Measurements from ENCODE around the gene FTO. TPM values are rescaled to one million over a fixed set of nuclear protein-coding genes. Genes with fewer than 3 reads are reported as not detected.
A peak's percentile ranks its signal among the peaks of the same experiment; 100 is the strongest.

FTO gene
- total and polyA plus RNA-seq, 5 donors from 2014 or later = 58.6 to 97.6 (median 93.4) TPM

GRCh38 chr16:53905028-53905427, 201.1 kb downstream of the FTO start:
- Mint-ChIP-seq H3K27ac (peak overlapping the region in 1 of 3 donors; percentile 12), H3K9me3 (no peaks in the 10 kb centered on the region), H3K4me3 (no peak overlapping the region), H3K4me1 (peaks cover 8 to 16% (median 12%) of the 10 kb centered on the region in 4 donors), H3K36me3 (peaks cover 15% of the 10 kb centered on the region), H3K27me3 (no peaks in the 10 kb centered on the region)
- H3K4me3 ChIP-seq (ENCODE audit: low read depth, low read length) = no peak overlapping the region
- H3K9me3 ChIP-seq (ENCODE audit: control insufficient read depth in 2 of 2, low read length in 2 of 2) = no peaks in the 10 kb centered on the region
- H3K27me3 ChIP-seq (ENCODE audit: control insufficient read depth, insufficient read depth, low read length) = no peaks in the 10 kb centered on the region
- no peaks in the 10 kb centered on the region for H3K36me3 ChIP-seq (ENCODE audit: control insufficient read depth, insufficient read depth, low read length)
- ATAC-seq (ENCODE audit: low read depth in 2 of 2) (no peak), DNase-seq (peak in 1 of 3 donors; percentile 15)
- H3K4me1 ChIP-seq (ENCODE audit: control insufficient read depth, insufficient read depth, low read length, poor library complexity, severe bottlenecking) = no peaks in the 10 kb centered on the region
- no peak overlapping the region for H3K27ac ChIP-seq (ENCODE audit: insufficient read depth, low read length, poor library complexity, severe bottlenecking)

- H3K9me3 Mint-ChIP-seq = no peaks in the 10 kb centered on the region
- ATAC-seq (ENCODE audit: low read depth in 2 of 2) = no peak
- no peak overlapping the region for H3K27ac ChIP-seq (ENCODE audit: insufficient read depth, low read length, poor library complexity, severe bottlenecking)
- no peak for DNase-seq
- no peak overlapping the region for H3K27ac Mint-ChIP-seq
- H3K36me3 ChIP-seq (ENCODE audit: control insufficient read depth, insufficient read depth, low read length) = no peaks in the 10 kb centered on the region
- H3K9me3 ChIP-seq (ENCODE audit: control insufficient read depth in 2 of 2, low read length in 2 of 2) = no peaks in the 10 kb centered on the region
- no peaks in the 10 kb centered on the region for H3K27me3 Mint-ChIP-seq
- H3K36me3 Mint-ChIP-seq = peaks cover 6% of the 10 kb centered on the region
- H3K4me3 ChIP-seq (ENCODE audit: low read depth, low read length) = no peak overlapping the region
- peaks cover 3% of the 10 kb centered on the region for H3K4me1 ChIP-seq (ENCODE audit: control insufficient read depth, insufficient read depth, low read length, poor library complexity, severe bottlenecking)
- H3K4me1 Mint-ChIP-seq = peaks cover 14 to 35% (median 24%) of the 10 kb centered on the region in 4 donors
- H3K4me3 Mint-ChIP-seq = no peak overlapping the region
- H3K27me3 ChIP-seq (ENCODE audit: control insufficient read depth, insufficient read depth, low read length) = no peaks in the 10 kb centered on the region
Measured at GRCh38 chr16:53908731-53909130, 204.8 kb downstream of the FTO start.

- H3K36me3 ChIP-seq (ENCODE audit: control insufficient read depth, insufficient read depth, low read length) = no peaks in the 10 kb centered on the region
- DNase-seq = no peak
- no peaks in the 10 kb centered on the region for H3K36me3 Mint-ChIP-seq
Measured at GRCh38 chr16:53910990-53911389, 207.0 kb downstream of the FTO start.

GRCh38 chr16:53911513-53911912, 207.6 kb downstream of the FTO start:
- Histone ChIP-seq H3K9me3 (ENCODE audit: control insufficient read depth in 2 of 2, low read length in 2 of 2) (no peaks in the 10 kb centered on the region), H3K4me1 (ENCODE audit: control insufficient read depth, insufficient read depth, low read length, poor library complexity, severe bottlenecking) (peaks cover 6% of the 10 kb centered on the region), H3K27me3 (ENCODE audit: control insufficient read depth, insufficient read depth, low read length) (no peaks in the 10 kb centered on the region), H3K4me3 (ENCODE audit: low read depth, low read length) (no peak overlapping the region), H3K27ac (ENCODE audit: insufficient read depth, low read length, poor library complexity, severe bottlenecking) (no peak overlapping the region), H3K36me3 (ENCODE audit: control insufficient read depth, insufficient read depth, low read length) (no peaks in the 10 kb centered on the region)
- H3K36me3 Mint-ChIP-seq = peaks cover 1% of the 10 kb centered on the region
- H3K27ac Mint-ChIP-seq = peak overlapping the region in 2 of 3 donors; percentile 42 to 60
- peaks cover 14 to 30% (median 24%) of the 10 kb centered on the region in 4 donors for H3K4me1 Mint-ChIP-seq
- no peaks in the 10 kb centered on the region for H3K27me3 Mint-ChIP-seq
- H3K9me3 Mint-ChIP-seq = no peaks in the 10 kb centered on the region
- H3K4me3 Mint-ChIP-seq = no peak overlapping the region
- ATAC-seq (ENCODE audit: low read depth in 2 of 2) (no peak), DNase-seq (no peak)

More at GRCh38 chr16:53910990-53911389, 207.0 kb downstream of the FTO start:
- H3K9me3 ChIP-seq (ENCODE audit: control insufficient read depth in 2 of 2, low read length in 2 of 2) = no peaks in the 10 kb centered on the region
- no peak overlapping the region for H3K4me3 Mint-ChIP-seq
- H3K27ac ChIP-seq (ENCODE audit: insufficient read depth, low read length, poor library complexity, severe bottlenecking) = no peak overlapping the region
- H3K27ac Mint-ChIP-seq = no peak overlapping the region
- H3K9me3 Mint-ChIP-seq = no peaks in the 10 kb centered on the region
- no peak overlapping the region for H3K4me3 ChIP-seq (ENCODE audit: low read depth, low read length)
- H3K27me3 Mint-ChIP-seq = no peaks in the 10 kb centered on the region
- no peaks in the 10 kb centered on the region for H3K27me3 ChIP-seq (ENCODE audit: control insufficient read depth, insufficient read depth, low read length)
- H3K4me1 Mint-ChIP-seq = peaks cover 14 to 30% (median 24%) of the 10 kb centered on the region in 4 donors
- peaks cover 6% of the 10 kb centered on the region for H3K4me1 ChIP-seq (ENCODE audit: control insufficient read depth, insufficient read depth, low read length, poor library complexity, severe bottlenecking)
- no peak for ATAC-seq (ENCODE audit: low read depth in 2 of 2)

- Histone ChIP-seq H3K36me3 (ENCODE audit: control insufficient read depth, insufficient read depth, low read length) (no peaks in the 10 kb centered on the region), H3K9me3 (ENCODE audit: control insufficient read depth in 2 of 2, low read length in 2 of 2) (no peaks in the 10 kb centered on the region), H3K4me3 (ENCODE audit: low read depth, low read length) (no peak overlapping the region), H3K27me3 (ENCODE audit: control insufficient read depth, insufficient read depth, low read length) (no peaks in the 10 kb centered on the region), H3K4me1 (ENCODE audit: control insufficient read depth, insufficient read depth, low read length, poor library complexity, severe bottlenecking) (peaks cover 6% of the 10 kb centered on the region), H3K27ac (ENCODE audit: insufficient read depth, low read length, poor library complexity, severe bottlenecking) (no peak overlapping the region)
- peak in 2 of 3 donors; percentile 24 to 48 for DNase-seq
- Mint-ChIP-seq H3K9me3 (no peaks in the 10 kb centered on the region), H3K4me3 (no peak overlapping the region), H3K36me3 (peaks cover 4% of the 10 kb centered on the region), H3K27me3 (no peaks in the 10 kb centered on the region), H3K4me1 (peaks cover 14 to 30% (median 25%) of the 10 kb centered on the region in 4 donors), H3K27ac (peak overlapping the region; percentile 42 to 64 (median 60))
- peak; percentile 72 to 75 for ATAC-seq (ENCODE audit: low read depth in 2 of 2)
Measured at GRCh38 chr16:53912155-53912554, 208.2 kb downstream of the FTO start.

GRCh38 chr16:53913099-53913870, 209.3 kb downstream of the FTO start:
- Histone ChIP-seq H3K36me3 (ENCODE audit: control insufficient read depth, insufficient read depth, low read length) (no peaks in the 10 kb centered on the region), H3K4me1 (ENCODE audit: control insufficient read depth, insufficient read depth, low read length, poor library complexity, severe bottlenecking) (peaks cover 6% of the 10 kb centered on the region), H3K27me3 (ENCODE audit: control insufficient read depth, insufficient read depth, low read length) (no peaks in the 10 kb centered on the region), H3K27ac (ENCODE audit: insufficient read depth, low read length, poor library complexity, severe bottlenecking) (no peak overlapping the region), H3K4me3 (ENCODE audit: low read depth, low read length) (no peak overlapping the region), H3K9me3 (ENCODE audit: control insufficient read depth in 2 of 2, low read length in 2 of 2) (no peaks in the 10 kb centered on the region)
- Mint-ChIP-seq H3K36me3 (peaks cover 4% of the 10 kb centered on the region), H3K27ac (peak overlapping the region in 1 of 3 donors; percentile 42), H3K27me3 (no peaks in the 10 kb centered on the region), H3K4me3 (no peak overlapping the region), H3K4me1 (peaks cover 10 to 32% (median 26%) of the 10 kb centered on the region in 4 donors), H3K9me3 (no peaks in the 10 kb centered on the region)
- DNase-seq (no peak), ATAC-seq (ENCODE audit: low read depth in 2 of 2) (no peak)

- DNase-seq (peak in 1 of 3 donors; percentile 41), ATAC-seq (ENCODE audit: low read depth in 2 of 2) (no peak)
- Mint-ChIP-seq H3K4me3 (peak overlapping the region in 1 of 4 donors; percentile 13), H3K27ac (peak overlapping the region in 1 of 3 donors; percentile 42), H3K27me3 (no peaks in the 10 kb centered on the region), H3K4me1 (peaks cover 10 to 33% (median 26%) of the 10 kb centered on the region in 4 donors), H3K36me3 (peaks cover 4% of the 10 kb centered on the region), H3K9me3 (no peaks in the 10 kb centered on the region)
- H3K4me3 ChIP-seq (ENCODE audit: low read depth, low read length) = no peak overlapping the region
- H3K4me1 ChIP-seq (ENCODE audit: control insufficient read depth, insufficient read depth, low read length, poor library complexity, severe bottlenecking) = peaks cover 6% of the 10 kb centered on the region
- no peaks in the 10 kb centered on the region for H3K9me3 ChIP-seq (ENCODE audit: control insufficient read depth in 2 of 2, low read length in 2 of 2)
- no peaks in the 10 kb centered on the region for H3K36me3 ChIP-seq (ENCODE audit: control insufficient read depth, insufficient read depth, low read length)
- no peaks in the 10 kb centered on the region for H3K27me3 ChIP-seq (ENCODE audit: control insufficient read depth, insufficient read depth, low read length)
- no peak overlapping the region for H3K27ac ChIP-seq (ENCODE audit: insufficient read depth, low read length, poor library complexity, severe bottlenecking)
Measured at GRCh38 chr16:53913920-53914319, 210.0 kb downstream of the FTO start.

GRCh38 chr16:53914736-53915135, 210.8 kb downstream of the FTO start:
- no peak for ATAC-seq (ENCODE audit: low read depth in 2 of 2)
- Histone ChIP-seq H3K9me3 (ENCODE audit: control insufficient read depth in 2 of 2, low read length in 2 of 2) (no peaks in the 10 kb centered on the region), H3K27me3 (ENCODE audit: control insufficient read depth, insufficient read depth, low read length) (no peaks in the 10 kb centered on the region), H3K27ac (ENCODE audit: insufficient read depth, low read length, poor library complexity, severe bottlenecking) (no peak overlapping the region), H3K4me1 (ENCODE audit: control insufficient read depth, insufficient read depth, low read length, poor library complexity, severe bottlenecking) (peaks cover 6% of the 10 kb centered on the region), H3K36me3 (ENCODE audit: control insufficient read depth, insufficient read depth, low read length) (no peaks in the 10 kb centered on the region), H3K4me3 (ENCODE audit: low read depth, low read length) (no peak overlapping the region)
- Mint-ChIP-seq H3K4me1 (peaks cover 10 to 33% (median 26%) of the 10 kb centered on the region in 4 donors), H3K27me3 (no peaks in the 10 kb centered on the region), H3K9me3 (no peaks in the 10 kb centered on the region), H3K27ac (peak overlapping the region in 1 of 3 donors; percentile 20), H3K4me3 (no peak overlapping the region), H3K36me3 (peaks cover 4% of the 10 kb centered on the region)
- DNase-seq = no peak

Data from CD4-positive, CD25-positive, alpha-beta regulatory T cell (primary cell).